Measurements from ENCODE around the gene ALOX5AP.
A peak's percentile ranks its signal among the peaks of the same experiment; 100 is the strongest.
"Not testable (repeated sequence)": the region's sequence is repeated elsewhere in the genome, so short reads cannot be mapped to it uniquely, and the experiment has no call there.

Gene ALOX5AP

DNA sequence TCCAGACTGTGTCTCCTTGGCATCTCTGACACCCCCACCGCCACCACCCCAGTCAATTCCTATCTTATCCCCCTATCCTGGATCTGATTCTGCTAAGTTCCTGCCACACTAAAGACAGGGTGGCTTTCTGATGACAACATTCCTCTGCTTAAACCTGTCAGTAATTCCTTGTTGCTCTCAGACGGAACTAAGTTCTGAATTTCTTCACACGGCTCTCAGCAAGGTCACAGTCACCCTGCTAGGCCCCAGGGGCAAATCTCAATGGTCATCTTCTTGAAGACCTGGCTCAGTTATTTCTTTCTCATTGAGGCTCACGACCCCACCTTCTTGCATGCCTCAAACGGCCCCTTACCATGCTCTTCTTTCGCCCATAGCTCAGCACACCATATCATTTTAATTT is 7.6 kb downstream of the ALOX5AP start:
- no peak for TF ChIP-seq CTCF (IDR thresholded peaks at IDR 0.05; ENCODE audit: insufficient read depth, low read depth, low read length, missing control alignments)
- DNase-seq (ENCODE audit: low read depth) = no peak
- no peak overlapping the region for H3K4me3 ChIP-seq (ENCODE audit: low read depth, low read length)

DNA sequence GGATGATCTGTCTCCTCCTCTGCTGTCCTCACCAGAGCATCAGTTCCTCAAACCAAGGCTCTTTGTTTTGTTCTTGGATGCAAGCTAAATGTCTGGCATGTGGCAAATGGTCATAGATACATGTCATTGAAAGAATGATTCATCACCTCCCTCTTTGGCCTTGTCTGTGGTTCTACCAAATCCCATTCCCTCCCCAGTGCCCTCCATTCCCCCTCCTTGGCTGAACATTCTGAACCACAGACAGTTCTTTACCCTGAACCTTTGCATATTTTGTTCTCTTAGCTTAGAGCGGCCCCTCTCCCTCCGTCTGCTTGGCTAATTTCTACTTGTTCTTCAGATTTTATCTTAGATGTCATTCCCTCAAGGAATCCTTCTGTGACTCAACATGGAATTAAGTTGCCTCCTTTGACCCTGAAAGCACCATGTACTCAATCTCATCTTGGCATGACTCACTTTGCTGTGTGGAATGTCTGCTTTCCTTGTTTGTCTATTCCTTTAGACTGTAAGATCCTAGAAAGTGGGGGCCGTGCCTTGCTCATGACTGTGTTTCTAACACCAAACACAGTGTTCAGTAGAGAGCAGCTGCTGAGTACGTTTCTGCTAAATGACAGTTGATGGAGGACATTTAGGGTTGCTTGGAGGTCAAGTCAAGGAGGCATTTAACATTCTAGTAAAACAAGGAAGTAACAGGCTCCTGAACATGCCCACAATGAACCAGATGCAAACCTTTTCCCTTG is 8.1 kb downstream of the ALOX5AP start:
- DNase-seq (ENCODE audit: low read depth) = peak; percentile 37
- TF ChIP-seq CTCF (IDR thresholded peaks at IDR 0.05; ENCODE audit: insufficient read depth, low read depth, low read length, missing control alignments) = no peak
- no peak overlapping the region for H3K4me3 ChIP-seq (ENCODE audit: low read depth, low read length)

DNA sequence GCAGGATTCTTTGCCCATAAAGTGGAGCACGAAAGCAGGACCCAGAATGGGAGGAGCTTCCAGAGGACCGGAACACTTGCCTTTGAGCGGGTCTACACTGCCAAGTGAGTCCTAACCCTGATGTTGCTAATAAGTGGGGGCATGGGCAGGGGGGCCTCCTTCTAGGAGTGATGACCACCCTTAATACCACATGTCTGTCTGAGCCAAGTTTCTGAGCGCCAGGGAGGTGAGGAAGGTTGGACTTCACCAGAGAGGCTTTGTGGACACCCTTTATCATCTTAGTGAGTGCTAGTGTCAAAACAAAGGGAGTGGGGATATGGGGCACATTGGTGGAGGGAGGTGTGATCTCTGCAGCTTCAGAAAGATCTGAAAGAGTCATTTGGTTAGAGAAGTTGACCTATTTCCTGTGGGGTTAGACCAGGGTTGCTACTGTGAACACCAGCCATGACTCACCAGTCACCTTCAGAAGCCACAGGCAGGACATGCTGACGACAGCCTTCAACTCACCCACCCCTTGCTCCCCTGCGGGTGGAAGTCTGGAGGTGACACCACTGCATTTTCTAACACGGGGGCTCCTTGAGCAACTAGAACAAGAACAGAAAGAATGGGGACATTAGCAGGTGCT is 8.8 kb downstream of the ALOX5AP start:
- peak; percentile 96 for DNase-seq (ENCODE audit: low read depth)
- no peak overlapping the region for H3K4me3 ChIP-seq (ENCODE audit: low read depth, low read length)
- no peak for TF ChIP-seq CTCF (IDR thresholded peaks at IDR 0.05; ENCODE audit: insufficient read depth, low read depth, low read length, missing control alignments)

- no peak for TF ChIP-seq CTCF (IDR thresholded peaks at IDR 0.05; ENCODE audit: insufficient read depth, low read depth, low read length, missing control alignments)
- no peak for DNase-seq (ENCODE audit: low read depth)
- H3K4me3 ChIP-seq (ENCODE audit: low read depth, low read length) = no peak overlapping the region
Measured at GRCh38 chr13:30744681-30745077, 9.3 kb downstream of the ALOX5AP start.

DNA sequence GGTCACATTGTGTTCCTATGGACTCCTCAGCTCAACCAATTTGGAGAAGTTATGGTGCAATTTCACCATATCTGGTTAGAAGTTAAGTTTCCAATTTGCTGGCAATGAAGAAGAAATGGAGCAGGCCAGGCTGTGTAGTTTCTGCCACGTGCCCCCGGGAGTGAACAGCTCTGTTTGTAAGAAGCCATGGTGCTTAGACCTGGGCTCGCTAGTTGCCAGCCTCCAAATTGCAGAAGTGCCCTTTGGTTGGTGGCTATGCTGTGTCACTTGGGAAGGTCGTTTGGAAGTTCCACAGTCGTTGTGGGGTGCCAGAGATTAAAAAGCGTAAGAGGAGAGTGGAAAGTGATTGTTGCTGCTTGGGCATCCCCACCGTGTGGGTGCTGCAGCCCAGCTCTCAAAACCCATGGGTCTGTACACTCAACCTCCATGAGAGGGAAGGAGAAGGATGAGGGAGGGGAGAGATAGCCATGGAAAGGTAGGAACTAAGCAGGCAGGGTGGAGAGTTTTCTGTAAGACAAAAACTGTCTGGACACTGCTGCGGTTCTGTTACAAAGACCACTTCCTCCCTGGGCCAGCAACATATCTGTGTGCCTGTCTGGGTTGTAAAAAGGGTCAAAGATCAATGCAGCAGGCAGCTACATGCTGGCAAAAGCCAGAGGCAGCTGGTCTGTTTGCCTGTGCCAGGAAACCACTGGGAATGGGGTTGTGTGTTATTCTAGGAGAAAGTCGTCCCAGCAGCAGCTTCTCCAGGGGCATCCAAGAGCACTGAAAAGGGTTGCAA is 10.8 kb downstream of the ALOX5AP start:
- TF ChIP-seq CTCF (IDR thresholded peaks at IDR 0.05; ENCODE audit: insufficient read depth, low read depth, low read length, missing control alignments) = no peak
- no peak for DNase-seq (ENCODE audit: low read depth)
- H3K4me3 ChIP-seq (ENCODE audit: low read depth, low read length) = no peak overlapping the region

DNA sequence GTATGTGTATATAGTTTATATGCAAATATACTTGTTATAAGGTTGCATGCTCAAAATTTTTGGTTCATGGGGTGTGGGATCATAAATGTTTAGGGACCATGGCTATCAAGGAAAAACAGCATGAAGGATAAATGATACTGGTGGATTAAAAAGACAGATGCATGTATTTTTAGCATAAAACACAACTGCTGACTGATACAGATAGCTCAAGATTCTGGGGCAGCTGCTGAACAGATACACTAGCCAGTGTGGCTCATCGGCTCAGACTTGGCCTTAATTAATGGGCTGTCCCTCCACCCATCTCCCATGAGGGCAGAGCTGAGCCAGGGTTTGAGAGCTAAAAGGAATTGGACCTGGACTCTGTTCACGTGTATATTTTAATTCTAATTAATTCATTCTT is 11.4 kb downstream of the ALOX5AP start:
- no peak for TF ChIP-seq CTCF (IDR thresholded peaks at IDR 0.05; ENCODE audit: insufficient read depth, low read depth, low read length, missing control alignments)
- DNase-seq (ENCODE audit: low read depth) = no peak
- H3K4me3 ChIP-seq (ENCODE audit: low read depth, low read length) = no peak overlapping the region

GRCh38 chr13:30747845-30748244 is 12.5 kb downstream of the ALOX5AP start:
- not testable (repeated sequence) for H3K4me3 ChIP-seq (ENCODE audit: low read depth, low read length); DNase-seq (ENCODE audit: low read depth)
